ENCODE results near the gene CCDC87.

CCDC87 gene

GRCh38 chr11:66580803-66581202, 12.1 kb downstream of the CCDC87 start:
- DNase-seq (ENCODE audit: low spot score): no peak

- DNase-seq (ENCODE audit: low spot score): peak; percentile 74
Measured at GRCh38 chr11:66579017-66579606, 13.8 kb downstream of the CCDC87 start.

GRCh38 chr11:66570850-66571180, 22.0 kb downstream of the CCDC87 start:
- no peak for DNase-seq (ENCODE audit: low spot score)

GRCh38 chr11:66570079-66570849, 22.6 kb downstream of the CCDC87 start:
- no peak for DNase-seq (ENCODE audit: low spot score)

GRCh38 chr11:66569076-66569475, 23.8 kb downstream of the CCDC87 start:
- DNase-seq (ENCODE audit: low spot score): no peak

GRCh38 chr11:66568124-66568916, 24.5 kb downstream of the CCDC87 start, which contains the start of gene CTSF:
Gene CTSF (minus strand): TSS chr11:66568606. CDS start chr11:66568486, 120 bp downstream.
- DNase-seq (ENCODE audit: low spot score): no peak

- no peak for DNase-seq (ENCODE audit: low spot score)
Measured at GRCh38 chr11:66567787-66568123, 25.1 kb downstream of the CCDC87 start.

GRCh38 chr11:66566221-66566620, 26.6 kb downstream of the CCDC87 start:
- no peak for DNase-seq (ENCODE audit: low spot score)

GRCh38 chr11:66564984-66565383, 27.9 kb downstream of the CCDC87 start:
- no peak for DNase-seq (ENCODE audit: low spot score)

- DNase-seq (ENCODE audit: low spot score): no peak
Measured at GRCh38 chr11:66564538-66564937, 28.3 kb downstream of the CCDC87 start.

- no peak for DNase-seq (ENCODE audit: low spot score)
Measured at GRCh38 chr11:66563832-66564231, 29.0 kb downstream of the CCDC87 start.

GRCh38 chr11:66562907-66563583, 29.8 kb downstream of the CCDC87 start:
- DNase-seq (ENCODE audit: low spot score): no peak

GRCh38 chr11:66562275-66562674, 30.6 kb downstream of the CCDC87 start:
- DNase-seq (ENCODE audit: low spot score): no peak

- no peak for DNase-seq (ENCODE audit: low spot score)
Measured at GRCh38 chr11:66561975-66562248, 31.0 kb downstream of the CCDC87 start.

- DNase-seq (ENCODE audit: low spot score): no peak
Measured at GRCh38 chr11:66561178-66561974, 31.5 kb downstream of the CCDC87 start.

GRCh38 chr11:66559866-66560676, 32.8 kb downstream of the CCDC87 start:
- DNase-seq (ENCODE audit: low spot score): no peak

- no peak for DNase-seq (ENCODE audit: low spot score)
Measured at GRCh38 chr11:66559142-66559865, 33.6 kb downstream of the CCDC87 start.

- DNase-seq (ENCODE audit: low spot score): no peak
Measured at GRCh38 chr11:66557733-66558326, 35.0 kb downstream of the CCDC87 start.

- no peak for DNase-seq (ENCODE audit: low spot score)
Measured at GRCh38 chr11:66556086-66556485, 36.8 kb downstream of the CCDC87 start.

- DNase-seq (ENCODE audit: low spot score): no peak
Measured at GRCh38 chr11:66555416-66555815, 37.4 kb downstream of the CCDC87 start.
